ENCODE measurements around the gene ZNF516. TPM values are rescaled to one million over a fixed set of nuclear protein-coding genes. Genes with fewer than 3 reads are reported as not detected.

Gene ZNF516
- polyA plus RNA-seq, 1 experiment: 11.3 TPM

- H3K4me3 ChIP-seq (ENCODE audit: low read depth, low read length): no peak overlapping the region
- no peak for DNase-seq (ENCODE audit: low read depth)
- ChIA-PET POLR2A (interaction anchor here (0.5 to 0.6 kb wide), 2 partner anchors 35 to 37 kb away, joined by 4 to 5 read pairs; partner anchors contain the start of gene ZNF516), CTCF (no interaction called here)
- TF ChIP-seq CTCF (IDR thresholded peaks at IDR 0.05; ENCODE audit: insufficient read depth, low read depth, low read length): no peak
- H3K27me3 ChIP-seq (ENCODE audit: control insufficient read depth, insufficient read depth, low read length): no peaks in the 10 kb centered on the region
- H3K36me3 ChIP-seq (ENCODE audit: control insufficient read depth, insufficient read depth, low read length): peaks cover 4% of the 10 kb centered on the region
Observed at GRCh38 chr18:76457957-76458356, 37.1 kb downstream of the ZNF516 start.

- Histone ChIP-seq H3K4me3 (ENCODE audit: low read depth, low read length) (no peak overlapping the region), H3K36me3 (ENCODE audit: control insufficient read depth, insufficient read depth, low read length) (peaks cover 4% of the 10 kb centered on the region), H3K27me3 (ENCODE audit: control insufficient read depth, insufficient read depth, low read length) (no peaks in the 10 kb centered on the region)
- ChIA-PET POLR2A (interaction anchor here (0.6 kb wide), 1 partner anchor 36 kb away, joined by 4 read pairs; no protein-coding TSS in a partner anchor), CTCF (interaction anchor here (1.2 to 1.4 kb wide), 2 partner anchors 18 to 31 kb away, joined by 3 to 5 read pairs; no protein-coding TSS in a partner anchor)
- TF ChIP-seq CTCF (IDR thresholded peaks at IDR 0.05; ENCODE audit: insufficient read depth, low read depth, low read length): no peak
- DNase-seq (ENCODE audit: low read depth): no peak
Observed at GRCh38 chr18:76457475-76457874, 37.6 kb downstream of the ZNF516 start.

- ChIA-PET POLR2A (no interaction called here), CTCF (interaction anchor here (1.2 to 1.6 kb wide), 4 partner anchors 18 to 164 kb away, joined by 3 to 5 read pairs (median 4); no protein-coding TSS in a partner anchor)
- Histone ChIP-seq H3K27me3 (ENCODE audit: control insufficient read depth, insufficient read depth, low read length) (no peaks in the 10 kb centered on the region), H3K36me3 (ENCODE audit: control insufficient read depth, insufficient read depth, low read length) (peaks cover 4% of the 10 kb centered on the region; the same call in 1 of the 2 replicates), H3K4me3 (ENCODE audit: low read depth, low read length) (no peak overlapping the region)
- DNase-seq (ENCODE audit: low read depth): no peak
- TF ChIP-seq CTCF (IDR thresholded peaks at IDR 0.05; ENCODE audit: insufficient read depth, low read depth, low read length): no peak
Observed at GRCh38 chr18:76456823-76457222, 38.2 kb downstream of the ZNF516 start.

- no peak for TF ChIP-seq CTCF (IDR thresholded peaks at IDR 0.05; ENCODE audit: insufficient read depth, low read depth, low read length)
- Histone ChIP-seq H3K4me3 (ENCODE audit: low read depth, low read length) (no peak overlapping the region), H3K27me3 (ENCODE audit: control insufficient read depth, insufficient read depth, low read length) (no peaks in the 10 kb centered on the region), H3K36me3 (ENCODE audit: control insufficient read depth, insufficient read depth, low read length) (0 out of 2 replicates have a peak, but pooled peaks cover 1% of the 10 kb centered on the region)
- DNase-seq (ENCODE audit: low read depth): no peak
- ChIA-PET POLR2A (no interaction called here), CTCF (interaction anchor here (1.2 to 1.6 kb wide), 4 partner anchors 19 to 164 kb away, joined by 3 to 5 read pairs (median 4); no protein-coding TSS in a partner anchor)
Observed at GRCh38 chr18:76456018-76456750, 38.9 kb downstream of the ZNF516 start.

- H3K36me3 ChIP-seq (ENCODE audit: control insufficient read depth, insufficient read depth, low read length): 0 out of 2 replicates have a peak, but pooled peaks cover 1% of the 10 kb centered on the region
- no peak for DNase-seq (ENCODE audit: low read depth)
- H3K4me3 ChIP-seq (ENCODE audit: low read depth, low read length): no peak overlapping the region
- no peak for TF ChIP-seq CTCF (IDR thresholded peaks at IDR 0.05; ENCODE audit: insufficient read depth, low read depth, low read length)
- no peaks in the 10 kb centered on the region for H3K27me3 ChIP-seq (ENCODE audit: control insufficient read depth, insufficient read depth, low read length)
- ChIA-PET CTCF (interaction anchor here (0.7 to 1.6 kb wide), 2 partner anchors 56 to 166 kb away, joined by 3 to 4 read pairs; no protein-coding TSS in a partner anchor), POLR2A (no interaction called here)
Observed at GRCh38 chr18:76455003-76455676, 39.9 kb downstream of the ZNF516 start.

All from BJ (cell line).